Uterus (tissue), 4 donors: Measurements from ENCODE around the gene MAMLD1. TPM values are rescaled to one million over a fixed set of nuclear protein-coding genes. Genes with fewer than 3 reads are reported as not detected.

Source experiments
- DNase-seq, 2 donors: peaks; one replicate each; pipeline ENCODE4 v3.0.0-alpha.2; 2019 to 2020
- H3K27ac ChIP-seq, 2 donors: fragments of 200-600 bp; sonication (generic); 1 replicate in 1 of 2; 2 replicates in 1 of 2; pipeline ENCODE4 v1.5.1; 2016 to 2018
- H3K27me3 ChIP-seq, 2 donors: fragments of 200-600 bp; sonication (generic); one replicate each; pipeline ENCODE4 v1.5.1; 2018 to 2019; ENCODE audit warnings: control low read depth in 1 of 2
- H3K36me3 ChIP-seq, 2 donors: fragments of 200-600 bp; sonication (generic); one replicate each; pipeline ENCODE4 v1.5.1; 2019; ENCODE audit warnings: control low read depth in 1 of 2
- H3K4me1 ChIP-seq, 2 donors: fragments of 200-600 bp; sonication (generic); one replicate each; pipeline ENCODE4 v1.5.1; 2018 to 2019; ENCODE audit warnings: control low read depth in 1 of 2
- H3K4me3 ChIP-seq, 2 donors: fragments of 200-600 bp; sonication (generic); 1 replicate in 1 of 2; 2 replicates in 1 of 2; pipeline ENCODE4 v1.5.1; 2018 to 2019; ENCODE audit warnings: mild to moderate bottlenecking in 1 of 2
- H3K9me3 ChIP-seq, 2 donors: fragments of 200-600 bp; sonication (generic); one replicate each; pipeline ENCODE4 v1.5.1; 2019; ENCODE audit warnings: control low read depth in 1 of 2
- CTCF ChIP-seq, 4 experiments: fragments of 200-600 bp in 2 of 4; fragments of 450-650 bp in 2 of 4; sonication (generic) in 2 of 4; IDR thresholded peaks; one replicate each; pipeline ENCODE4 v1.5.1; 2016 to 2019; ENCODE audit warnings: antibody characterized with exemption in 4 of 4, mild to moderate bottlenecking in 2 of 4, moderate library complexity in 1 of 4
- POLR2A ChIP-seq, 2 donors: fragments of 450-650 bp; IDR thresholded peaks; one replicate each; pipeline ENCODE4 v1.6.1; 2016; ENCODE audit warnings: antibody characterized with exemption in 2 of 2, mild to moderate bottlenecking in 1 of 2, moderate library complexity in 1 of 2
- intact Hi-C: fragments of 100-400 bp; cut with DNase I; formaldehyde crosslinking; loops from one replicate; pipeline ENCODE4 v1.15.1; 2023; ENCODE audit warnings: low total_unique reads
- total RNA-seq, 4 donors: library from RNA; depleted of rRNA in 3 of 4; stranded (reverse); fragments of >200 nt in 3 of 4; gene quantifications; one replicate each; pipeline versions ENCODE4 v1.1.0 to v1.2.4, GENCODE V29; 2014 to 2023
- donor health status: DM: yes; HTN: yes; CAD: no.

MAMLD1 gene
- total RNA-seq, 4 donors from 2014 or later: 0.77 to 20.6 (median 2.2) TPM

DNA sequence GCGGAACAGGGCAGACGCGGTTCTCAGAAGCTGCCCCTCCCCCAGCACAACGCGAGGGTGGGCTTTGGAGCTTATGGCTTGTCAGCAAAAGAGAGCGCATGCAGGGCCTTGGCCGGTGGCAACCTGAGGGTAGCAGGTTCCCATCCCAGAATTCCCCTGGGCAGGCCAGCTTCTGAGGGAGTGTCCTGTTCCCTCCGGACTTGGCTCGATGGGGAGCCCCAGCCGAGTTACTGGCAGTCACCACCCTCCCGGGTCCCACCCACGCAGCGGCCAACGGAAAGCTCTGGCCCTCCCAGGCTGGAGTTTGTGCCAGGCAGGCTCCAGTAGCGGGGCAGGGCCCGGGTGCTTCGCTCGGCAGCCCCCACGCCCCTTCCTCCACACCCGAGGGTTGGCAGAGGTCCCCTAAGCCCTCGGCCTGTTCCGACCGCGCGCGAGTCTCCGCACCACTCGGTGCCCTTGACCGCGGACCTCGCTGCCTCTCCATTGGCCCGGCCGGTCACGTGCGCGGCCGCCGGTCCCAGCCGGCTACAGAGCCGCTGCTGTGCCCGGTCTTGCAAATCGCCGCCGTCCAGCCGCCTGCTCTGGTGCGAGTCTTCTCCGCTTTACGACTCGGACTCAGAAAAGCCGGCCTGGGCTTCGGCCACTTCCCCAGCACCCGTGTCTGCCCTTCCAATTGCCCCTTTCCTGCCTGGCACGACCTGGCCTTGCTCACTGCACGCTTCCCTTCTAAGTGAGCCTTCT, 184.4 kb downstream of the MAMLD1 start:
- Histone ChIP-seq H3K9me3 (no peaks in the 10 kb centered on the region), H3K36me3 (no peaks in the 10 kb centered on the region), H3K4me3 (peak overlapping the region; percentile 9 to 36), H3K27ac (peak overlapping the region; percentile 77 to 80), H3K27me3 (no peaks in the 10 kb centered on the region), H3K4me1 (no peaks in the 10 kb centered on the region)
- TF ChIP-seq CTCF (IDR thresholded peaks at IDR 0.05): no peak
- peak in 1 of 2 donors; percentile 18 for TF ChIP-seq POLR2A (IDR thresholded peaks at IDR 0.05)
- intact Hi-C loops: no loop called here
- peak; percentile 69 to 70 for DNase-seq

- Histone ChIP-seq H3K4me3 (no peak overlapping the region), H3K9me3 (no peaks in the 10 kb centered on the region), H3K4me1 (no peaks in the 10 kb centered on the region), H3K27ac (peak overlapping the region; percentile 77 to 80), H3K36me3 (no peaks in the 10 kb centered on the region), H3K27me3 (no peaks in the 10 kb centered on the region)
- DNase-seq: no peak
- TF ChIP-seq CTCF (IDR thresholded peaks at IDR 0.05) (no peak), POLR2A (IDR thresholded peaks at IDR 0.05) (no peak)
- intact Hi-C loops: no loop called here
Measured at GRCh38 chrX:150548251-150548650, 185.1 kb downstream of the MAMLD1 start.

- H3K27ac ChIP-seq: no peak overlapping the region
- no peaks in the 10 kb centered on the region for H3K9me3 ChIP-seq
- no peaks in the 10 kb centered on the region for H3K27me3 ChIP-seq
- TF ChIP-seq CTCF (IDR thresholded peaks at IDR 0.05): no peak
- H3K36me3 ChIP-seq: no peaks in the 10 kb centered on the region
- H3K4me1 ChIP-seq: no peaks in the 10 kb centered on the region
- no peak for DNase-seq
- no peak overlapping the region for H3K4me3 ChIP-seq
- intact Hi-C loops: no loop called here
Measured at GRCh38 chrX:150548684-150549083, 185.6 kb downstream of the MAMLD1 start.

- no peaks in the 10 kb centered on the region for H3K27me3 ChIP-seq
- intact Hi-C loops: no loop called here
- no peak overlapping the region for H3K27ac ChIP-seq
- H3K9me3 ChIP-seq: no peaks in the 10 kb centered on the region
- no peak overlapping the region for H3K4me3 ChIP-seq
- TF ChIP-seq POLR2A (IDR thresholded peaks at IDR 0.05) (no peak), CTCF (IDR thresholded peaks at IDR 0.05) (no peak)
- H3K4me1 ChIP-seq: no peaks in the 10 kb centered on the region
- no peak for DNase-seq
- H3K36me3 ChIP-seq: no peaks in the 10 kb centered on the region
Measured at GRCh38 chrX:150551963-150552362, 188.8 kb downstream of the MAMLD1 start.

- H3K4me3 ChIP-seq: no peak overlapping the region
- intact Hi-C loops: no loop called here
- H3K27me3 ChIP-seq: no peaks in the 10 kb centered on the region
- no peaks in the 10 kb centered on the region for H3K9me3 ChIP-seq
- no peaks in the 10 kb centered on the region for H3K36me3 ChIP-seq
- H3K27ac ChIP-seq: no peak overlapping the region
- H3K4me1 ChIP-seq: no peaks in the 10 kb centered on the region
- no peak for DNase-seq
- TF ChIP-seq POLR2A (IDR thresholded peaks at IDR 0.05) (no peak), CTCF (IDR thresholded peaks at IDR 0.05) (no peak)
Measured at GRCh38 chrX:150558424-150558823, 195.3 kb downstream of the MAMLD1 start.

Other genes with a start within 250 kb of the MAMLD1 start
- 10 to 100 TPM in 2 of 4 donors, 1 to 10 TPM in 2; 3.8 to 26.7 (median 13.1) TPM for gene MTM1, start 205.3 kb downstream of the MAMLD1 start, total RNA-seq